ENCODE measurements around the gene CEP89. TPM values are rescaled to one million over a fixed set of nuclear protein-coding genes. Genes with fewer than 3 reads are reported as not detected.

Gene CEP89
- total and polyA plus RNA-seq, 7 donors: 3.7 to 17.5 (median 11.1) TPM

GRCh38 chr19:32874605-32875004 is 97.2 kb downstream of the CEP89 start:
- Histone ChIP-seq H3K27me3 (no peaks in the 10 kb centered on the region), H3K36me3 (peaks cover 0 to 16% (median 0%) of the 10 kb centered on the region in 4 donors), H3K9me3 (no peaks in the 10 kb centered on the region), H3K4me1 (peaks cover 0 to 13% (median 8%) of the 10 kb centered on the region in 4 donors), H3K27ac (no peak overlapping the region), H3K4me3 (no peak overlapping the region)
- no peak for TF ChIP-seq EP300 (IDR thresholded peaks at IDR 0.05)
- no peak for DNase-seq
- intact Hi-C loops (cut with DNase I): no loop called here
- 83 to 84% methylated on average over 9 of the region's 9 CpGs for WGBS, 2 donors

- TF ChIP-seq CTCF (IDR thresholded peaks at IDR 0.05): no peak
- TF ChIP-seq POLR2AphosphoS5 (IDR thresholded peaks at IDR 0.05): no peak
- no peak for TF ChIP-seq POLR2A (IDR thresholded peaks at IDR 0.05)
- TF ChIP-seq EP300 (IDR thresholded peaks at IDR 0.05): no peak
- Histone ChIP-seq H3K27me3 (no peaks in the 10 kb centered on the region), H3K4me1 (peaks cover 0 to 13% (median 8%) of the 10 kb centered on the region in 4 donors), H3K9me3 (no peaks in the 10 kb centered on the region), H3K27ac (no peak overlapping the region), H3K4me3 (no peak overlapping the region), H3K36me3 (peaks cover 0 to 5% (median 0%) of the 10 kb centered on the region in 4 donors)
- intact Hi-C loops (cut with DNase I): no loop called here
- no peak for DNase-seq
- whole genome bisulfite sequencing, 2 donors: 29 to 70% methylated on average over 18 of the region's 18 CpGs
Observed at GRCh38 chr19:32873247-32873959, 98.4 kb downstream of the CEP89 start.

- H3K9me3 ChIP-seq: no peaks in the 10 kb centered on the region
- 44 to 83% methylated on average over 3 of the region's 3 CpGs for WGBS, 2 donors
- no peak overlapping the region for H3K27ac ChIP-seq
- no peaks in the 10 kb centered on the region for H3K27me3 ChIP-seq
- intact Hi-C loops (cut with DNase I): no loop called here
- peaks cover 0 to 11% (median 7%) of the 10 kb centered on the region in 4 donors for H3K4me1 ChIP-seq
- TF ChIP-seq CTCF (IDR thresholded peaks at IDR 0.05) (no peak), EP300 (IDR thresholded peaks at IDR 0.05) (no peak), POLR2AphosphoS5 (IDR thresholded peaks at IDR 0.05) (no peak), POLR2A (IDR thresholded peaks at IDR 0.05) (no peak)
- DNase-seq: no peak
- no peaks in the 10 kb centered on the region for H3K36me3 ChIP-seq
- H3K4me3 ChIP-seq: no peak overlapping the region
Observed at GRCh38 chr19:32872391-32872790, 99.4 kb downstream of the CEP89 start.

- TF ChIP-seq POLR2AphosphoS5 (IDR thresholded peaks at IDR 0.05): no peak
- TF ChIP-seq POLR2A (IDR thresholded peaks at IDR 0.05): no peak
- TF ChIP-seq EP300 (IDR thresholded peaks at IDR 0.05): no peak
- no peak for TF ChIP-seq CTCF (IDR thresholded peaks at IDR 0.05)
- H3K36me3 ChIP-seq: no peaks in the 10 kb centered on the region
- no peaks in the 10 kb centered on the region for H3K9me3 ChIP-seq
- DNase-seq: no peak
- no peak overlapping the region for H3K27ac ChIP-seq
- H3K4me3 ChIP-seq: no peak overlapping the region
- no peaks in the 10 kb centered on the region for H3K27me3 ChIP-seq
- intact Hi-C loops (cut with DNase I): no loop called here
- H3K4me1 ChIP-seq: no peaks in the 10 kb centered on the region
- 65 to 79% methylated on average over 12 of the region's 12 CpGs for WGBS, 2 donors
Observed at GRCh38 chr19:32870981-32871451, 100.7 kb downstream of the CEP89 start.

- no peaks in the 10 kb centered on the region for H3K36me3 ChIP-seq
- DNase-seq: no peak
- H3K27ac ChIP-seq: no peak overlapping the region
- no peak overlapping the region for H3K4me3 ChIP-seq
- WGBS, 2 donors: 67 to 77% methylated on average over 18 of the region's 18 CpGs
- H3K4me1 ChIP-seq: no peaks in the 10 kb centered on the region
- H3K9me3 ChIP-seq: no peaks in the 10 kb centered on the region
- intact Hi-C loops (cut with DNase I): no loop called here
- no peaks in the 10 kb centered on the region for H3K27me3 ChIP-seq
- TF ChIP-seq EP300 (IDR thresholded peaks at IDR 0.05) (no peak), CTCF (IDR thresholded peaks at IDR 0.05) (no peak), POLR2AphosphoS5 (IDR thresholded peaks at IDR 0.05) (no peak), POLR2A (IDR thresholded peaks at IDR 0.05) (no peak)
Observed at GRCh38 chr19:32869966-32870573, 101.7 kb downstream of the CEP89 start.
